GM23338 (cell line): ENCODE results near the gene MRM2. TPM values are rescaled to one million over a fixed set of nuclear protein-coding genes. Genes with fewer than 3 reads are reported as not detected.

Experiments
- ATAC-seq: fragments of 200-7000 bp; cut with Tn5 transposase; 3 replicates; pipeline ENCODE4 v1.9.1; 2020
- DNase-seq: peaks from one replicate; pipeline ENCODE4 v3.0.0-alpha.2; 2015; ENCODE audit warnings: low spot score
- H2AFZ ChIP-seq: fragments of 200-600 bp; sonication (generic); 2 replicates; pipeline ENCODE4 v1.8.0; 2016; ENCODE audit warnings: antibody characterized with exemption, mild to moderate bottlenecking, moderate library complexity
- H3F3A ChIP-seq: fragments of 200-600 bp; sonication (generic); replicated peaks from 2 replicates; pipeline ENCODE4 v1.8.0; 2017; ENCODE audit warnings: antibody characterized with exemption, mixed run types, low read depth
- H3K27ac ChIP-seq: fragments of 200-600 bp; sonication (generic); 2 replicates; pipeline ENCODE4 v1.6.1; 2016; ENCODE audit warnings: low read depth
- H3K27me3 ChIP-seq: fragments of 200-600 bp; sonication (generic); 2 replicates; pipeline ENCODE4 v1.8.0; 2016; ENCODE audit warnings: mild to moderate bottlenecking, mixed run types, moderate library complexity; ENCODE audit not compliant: insufficient read depth
- H3K36me3 ChIP-seq: fragments of 200-600 bp; sonication (generic); 2 replicates; pipeline ENCODE4 v1.8.0; 2016; ENCODE audit warnings: mild to moderate bottlenecking; ENCODE audit not compliant: insufficient read depth
- H3K4me1 ChIP-seq: fragments of 200-600 bp; sonication (generic); 2 replicates; pipeline ENCODE4 v1.8.0; 2016; ENCODE audit warnings: mild to moderate bottlenecking, moderate library complexity; ENCODE audit not compliant: insufficient read depth
- H3K4me2 ChIP-seq: fragments of 200-600 bp; sonication (generic); 2 replicates; pipeline ENCODE4 v1.7.1; 2017; ENCODE audit warnings: mixed run types
- H3K4me3 ChIP-seq: fragments of 200-600 bp; sonication (generic); 2 replicates; pipeline ENCODE4 v1.6.1; 2016; ENCODE audit warnings: mixed run types
- H3K79me2 ChIP-seq: fragments of 200-600 bp; sonication (generic); replicated peaks from 2 replicates; pipeline ENCODE4 v1.8.0; 2017; ENCODE audit warnings: mild to moderate bottlenecking; ENCODE audit not compliant: insufficient read depth
- H3K9me2 ChIP-seq: fragments of 200-600 bp; sonication (generic); 2 replicates; pipeline ENCODE4 v1.8.0; 2017; ENCODE audit not compliant: insufficient read depth
- H4K20me1 ChIP-seq: fragments of 200-600 bp; sonication (generic); replicated peaks from 2 replicates; pipeline ENCODE4 v1.8.0; 2017; ENCODE audit warnings: mild to moderate bottlenecking; ENCODE audit not compliant: insufficient read depth
- H3K27ac Mint-ChIP-seq: 2 replicates; pipeline ENCODE4 v1.8.0; 2020; ENCODE audit warnings: inconsistent platforms, mild to moderate bottlenecking, moderate library complexity, mixed read lengths
- H3K27me3 Mint-ChIP-seq: 3 replicates; pipeline ENCODE4 v1.8.0; 2022; ENCODE audit warnings: low read depth, mild to moderate bottlenecking, moderate library complexity, mixed read lengths, inconsistent platforms; ENCODE audit not compliant: insufficient read depth, poor library complexity
- H3K36me3 Mint-ChIP-seq: 3 replicates; pipeline ENCODE4 v1.8.0; 2021; ENCODE audit warnings: low read depth, mild to moderate bottlenecking, inconsistent platforms, moderate library complexity, mixed read lengths
- H3K4me1 Mint-ChIP-seq: 3 replicates; pipeline ENCODE4 v1.8.0; 2020; ENCODE audit warnings: mild to moderate bottlenecking, inconsistent platforms, mixed read lengths
- H3K4me3 Mint-ChIP-seq: 3 replicates; pipeline ENCODE4 v1.8.0; 2021; ENCODE audit warnings: moderate library complexity, mild to moderate bottlenecking, inconsistent platforms, mixed read lengths
- H3K9me3 Mint-ChIP-seq: 3 replicates; pipeline ENCODE4 v1.8.0; 2020; ENCODE audit warnings: moderate library complexity, mild to moderate bottlenecking, inconsistent platforms, mixed read lengths
- CREB1 ChIP-seq: fragments of 250-450 bp; sonication (Bioruptor Pico); IDR thresholded peaks from 2 replicates; pipeline ENCODE4 v1.5.0; 2020; ENCODE audit warnings: low read depth, mild to moderate bottlenecking, moderate library complexity
- ETS1 ChIP-seq: IDR thresholded peaks from 2 replicates; pipeline ENCODE4 v1.6.1; 2016; ENCODE audit warnings: antibody characterized with exemption
- EZH2 ChIP-seq: fragments of 200-600 bp; sonication (generic); IDR thresholded peaks from one replicate; pipeline ENCODE4 v1.8.0; 2017; ENCODE audit warnings: antibody characterized with exemption, mild to moderate bottlenecking, low read depth; ENCODE audit not compliant: unreplicated experiment
- JUNB ChIP-seq: IDR thresholded peaks from one replicate; pipeline ENCODE4 v1.6.1; 2016; ENCODE audit warnings: antibody characterized with exemption; ENCODE audit not compliant: unreplicated experiment
- NANOG ChIP-seq: IDR thresholded peaks from 2 replicates; pipeline ENCODE4 v1.6.1; 2016; ENCODE audit warnings: antibody characterized with exemption, borderline replicate concordance
- POLR2AphosphoS5 ChIP-seq: IDR thresholded peaks from 2 replicates; pipeline ENCODE4 v1.6.1; 2016; ENCODE audit warnings: antibody characterized with exemption, low read depth
- STAT1 ChIP-seq: IDR thresholded peaks from one replicate; pipeline ENCODE4 v1.6.1; 2016; ENCODE audit warnings: antibody characterized with exemption; ENCODE audit not compliant: unreplicated experiment
- ZNF114 ChIP-seq: fragments of 250-450 bp; sonication (Bioruptor Pico); IDR thresholded peaks from 2 replicates; pipeline ENCODE4 v1.5.0; 2020; ENCODE audit warnings: mild to moderate bottlenecking, moderate library complexity
- ZNF331 ChIP-seq: fragments of 250-450 bp; sonication (Bioruptor Pico); IDR thresholded peaks from 2 replicates; pipeline ENCODE4 v1.5.0; 2020; ENCODE audit warnings: low read depth, mild to moderate bottlenecking, moderate library complexity
- polyA plus RNA-seq: library from polyadenylated mRNA; unstranded; fragments of >200 nt; fragmentation: Nextera tagmentation; extraction: Ambion mirVana; gene quantifications from 2 replicates; pipeline ENCODE4 v1.2.1, GENCODE V29; 2016
- total RNA-seq: library from RNA; depleted of rRNA; stranded (reverse); fragments of >200 nt; shearing (Covaris generic); gene quantifications from 2 replicates; pipeline ENCODE4 v1.2.3, GENCODE V29; 2014
- TF ChIP-seq, protein P1 (sequence below): IDR thresholded peaks from one replicate; pipeline ENCODE4 v1.6.1; 2018; ENCODE audit warnings: antibody characterized with exemption; ENCODE audit not compliant: unreplicated experiment
- TF ChIP-seq, protein P2 (sequence below): fragments of 250-450 bp; sonication (Bioruptor Pico); IDR thresholded peaks from 2 replicates; pipeline ENCODE4 v1.5.0; 2020; ENCODE audit warnings: mild to moderate bottlenecking, moderate library complexity

MRM2 gene
- total and polyA plus RNA-seq, 2 experiments from 2014 or later: 30.0 to 37.8 TPM

DNA sequence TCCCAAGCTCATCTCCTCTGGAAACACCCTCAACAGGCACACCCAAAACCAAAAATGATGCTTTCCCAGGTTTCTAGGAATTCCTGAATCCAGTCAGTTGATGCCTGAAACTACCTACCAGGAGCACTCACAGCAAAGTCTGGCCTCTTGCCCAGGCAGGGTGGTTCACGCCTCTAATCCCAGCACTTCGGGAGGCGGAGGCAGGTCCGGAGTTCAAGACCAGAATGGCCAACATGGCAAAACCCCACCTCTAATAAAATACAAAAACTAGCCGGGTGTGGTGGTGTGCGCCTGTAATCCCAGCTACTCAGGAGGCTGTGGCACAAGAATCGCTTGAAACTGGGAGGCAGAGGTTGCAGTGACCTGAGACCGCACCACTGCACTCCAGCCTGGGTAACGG lies 11.1 kb downstream of the MRM2 start (continued):
- TF ChIP-seq, protein P1, sequence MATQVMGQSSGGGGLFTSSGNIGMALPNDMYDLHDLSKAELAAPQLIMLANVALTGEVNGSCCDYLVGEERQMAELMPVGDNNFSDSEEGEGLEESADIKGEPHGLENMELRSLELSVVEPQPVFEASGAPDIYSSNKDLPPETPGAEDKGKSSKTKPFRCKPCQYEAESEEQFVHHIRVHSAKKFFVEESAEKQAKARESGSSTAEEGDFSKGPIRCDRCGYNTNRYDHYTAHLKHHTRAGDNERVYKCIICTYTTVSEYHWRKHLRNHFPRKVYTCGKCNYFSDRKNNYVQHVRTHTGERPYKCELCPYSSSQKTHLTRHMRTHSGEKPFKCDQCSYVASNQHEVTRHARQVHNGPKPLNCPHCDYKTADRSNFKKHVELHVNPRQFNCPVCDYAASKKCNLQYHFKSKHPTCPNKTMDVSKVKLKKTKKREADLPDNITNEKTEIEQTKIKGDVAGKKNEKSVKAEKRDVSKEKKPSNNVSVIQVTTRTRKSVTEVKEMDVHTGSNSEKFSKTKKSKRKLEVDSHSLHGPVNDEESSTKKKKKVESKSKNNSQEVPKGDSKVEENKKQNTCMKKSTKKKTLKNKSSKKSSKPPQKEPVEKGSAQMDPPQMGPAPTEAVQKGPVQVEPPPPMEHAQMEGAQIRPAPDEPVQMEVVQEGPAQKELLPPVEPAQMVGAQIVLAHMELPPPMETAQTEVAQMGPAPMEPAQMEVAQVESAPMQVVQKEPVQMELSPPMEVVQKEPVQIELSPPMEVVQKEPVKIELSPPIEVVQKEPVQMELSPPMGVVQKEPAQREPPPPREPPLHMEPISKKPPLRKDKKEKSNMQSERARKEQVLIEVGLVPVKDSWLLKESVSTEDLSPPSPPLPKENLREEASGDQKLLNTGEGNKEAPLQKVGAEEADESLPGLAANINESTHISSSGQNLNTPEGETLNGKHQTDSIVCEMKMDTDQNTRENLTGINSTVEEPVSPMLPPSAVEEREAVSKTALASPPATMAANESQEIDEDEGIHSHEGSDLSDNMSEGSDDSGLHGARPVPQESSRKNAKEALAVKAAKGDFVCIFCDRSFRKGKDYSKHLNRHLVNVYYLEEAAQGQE: no peak
- TF ChIP-seq STAT1: no peak
- TF ChIP-seq ZNF114 (CRISPR knock-in tag): no peak
- TF ChIP-seq POLR2AphosphoS5: no peak
- no peak for TF ChIP-seq NANOG
- TF ChIP-seq EZH2: no peak
- TF ChIP-seq JUNB: no peak

GRCh38 chr7:2230226-2230625 lies 11.8 kb downstream of the MRM2 start:
- H3K27ac ChIP-seq: no peak overlapping the region
- no peak for DNase-seq
- H3K27ac Mint-ChIP-seq: no peak overlapping the region
- H3K4me1 Mint-ChIP-seq: peaks cover 12% of the 10 kb centered on the region
- H3K9me3 Mint-ChIP-seq: no peaks in the 10 kb centered on the region
- no peak for ATAC-seq
- H3F3A ChIP-seq: peaks cover 5% of the 10 kb centered on the region; the same call in 1 of the 2 replicates
- peaks cover 15% of the 10 kb centered on the region for H3K27me3 Mint-ChIP-seq
- H3K36me3 Mint-ChIP-seq: peaks cover 63% of the 10 kb centered on the region
- H3K9me2 ChIP-seq: no peaks in the 10 kb centered on the region
- H3K4me3 ChIP-seq: no peak overlapping the region
- no peaks in the 10 kb centered on the region for H3K27me3 ChIP-seq
- no peak overlapping the region for H3K4me3 Mint-ChIP-seq
- H3K36me3 ChIP-seq: peaks cover 11% of the 10 kb centered on the region
- H4K20me1 ChIP-seq: peaks cover 12% of the 10 kb centered on the region
- H3K79me2 ChIP-seq: peaks cover 67% of the 10 kb centered on the region
- H3K4me2 ChIP-seq: no peak overlapping the region
- H3K4me1 ChIP-seq: peaks cover 19% of the 10 kb centered on the region
- H2AFZ ChIP-seq: no peak overlapping the region
- TF ChIP-seq ZNF114 (CRISPR knock-in tag): no peak
- no peak for TF ChIP-seq NANOG
- TF ChIP-seq ETS1: no peak
- no peak for TF ChIP-seq CREB1 (CRISPR knock-in tag)
- no peak for TF ChIP-seq EZH2
- TF ChIP-seq, protein P2, sequence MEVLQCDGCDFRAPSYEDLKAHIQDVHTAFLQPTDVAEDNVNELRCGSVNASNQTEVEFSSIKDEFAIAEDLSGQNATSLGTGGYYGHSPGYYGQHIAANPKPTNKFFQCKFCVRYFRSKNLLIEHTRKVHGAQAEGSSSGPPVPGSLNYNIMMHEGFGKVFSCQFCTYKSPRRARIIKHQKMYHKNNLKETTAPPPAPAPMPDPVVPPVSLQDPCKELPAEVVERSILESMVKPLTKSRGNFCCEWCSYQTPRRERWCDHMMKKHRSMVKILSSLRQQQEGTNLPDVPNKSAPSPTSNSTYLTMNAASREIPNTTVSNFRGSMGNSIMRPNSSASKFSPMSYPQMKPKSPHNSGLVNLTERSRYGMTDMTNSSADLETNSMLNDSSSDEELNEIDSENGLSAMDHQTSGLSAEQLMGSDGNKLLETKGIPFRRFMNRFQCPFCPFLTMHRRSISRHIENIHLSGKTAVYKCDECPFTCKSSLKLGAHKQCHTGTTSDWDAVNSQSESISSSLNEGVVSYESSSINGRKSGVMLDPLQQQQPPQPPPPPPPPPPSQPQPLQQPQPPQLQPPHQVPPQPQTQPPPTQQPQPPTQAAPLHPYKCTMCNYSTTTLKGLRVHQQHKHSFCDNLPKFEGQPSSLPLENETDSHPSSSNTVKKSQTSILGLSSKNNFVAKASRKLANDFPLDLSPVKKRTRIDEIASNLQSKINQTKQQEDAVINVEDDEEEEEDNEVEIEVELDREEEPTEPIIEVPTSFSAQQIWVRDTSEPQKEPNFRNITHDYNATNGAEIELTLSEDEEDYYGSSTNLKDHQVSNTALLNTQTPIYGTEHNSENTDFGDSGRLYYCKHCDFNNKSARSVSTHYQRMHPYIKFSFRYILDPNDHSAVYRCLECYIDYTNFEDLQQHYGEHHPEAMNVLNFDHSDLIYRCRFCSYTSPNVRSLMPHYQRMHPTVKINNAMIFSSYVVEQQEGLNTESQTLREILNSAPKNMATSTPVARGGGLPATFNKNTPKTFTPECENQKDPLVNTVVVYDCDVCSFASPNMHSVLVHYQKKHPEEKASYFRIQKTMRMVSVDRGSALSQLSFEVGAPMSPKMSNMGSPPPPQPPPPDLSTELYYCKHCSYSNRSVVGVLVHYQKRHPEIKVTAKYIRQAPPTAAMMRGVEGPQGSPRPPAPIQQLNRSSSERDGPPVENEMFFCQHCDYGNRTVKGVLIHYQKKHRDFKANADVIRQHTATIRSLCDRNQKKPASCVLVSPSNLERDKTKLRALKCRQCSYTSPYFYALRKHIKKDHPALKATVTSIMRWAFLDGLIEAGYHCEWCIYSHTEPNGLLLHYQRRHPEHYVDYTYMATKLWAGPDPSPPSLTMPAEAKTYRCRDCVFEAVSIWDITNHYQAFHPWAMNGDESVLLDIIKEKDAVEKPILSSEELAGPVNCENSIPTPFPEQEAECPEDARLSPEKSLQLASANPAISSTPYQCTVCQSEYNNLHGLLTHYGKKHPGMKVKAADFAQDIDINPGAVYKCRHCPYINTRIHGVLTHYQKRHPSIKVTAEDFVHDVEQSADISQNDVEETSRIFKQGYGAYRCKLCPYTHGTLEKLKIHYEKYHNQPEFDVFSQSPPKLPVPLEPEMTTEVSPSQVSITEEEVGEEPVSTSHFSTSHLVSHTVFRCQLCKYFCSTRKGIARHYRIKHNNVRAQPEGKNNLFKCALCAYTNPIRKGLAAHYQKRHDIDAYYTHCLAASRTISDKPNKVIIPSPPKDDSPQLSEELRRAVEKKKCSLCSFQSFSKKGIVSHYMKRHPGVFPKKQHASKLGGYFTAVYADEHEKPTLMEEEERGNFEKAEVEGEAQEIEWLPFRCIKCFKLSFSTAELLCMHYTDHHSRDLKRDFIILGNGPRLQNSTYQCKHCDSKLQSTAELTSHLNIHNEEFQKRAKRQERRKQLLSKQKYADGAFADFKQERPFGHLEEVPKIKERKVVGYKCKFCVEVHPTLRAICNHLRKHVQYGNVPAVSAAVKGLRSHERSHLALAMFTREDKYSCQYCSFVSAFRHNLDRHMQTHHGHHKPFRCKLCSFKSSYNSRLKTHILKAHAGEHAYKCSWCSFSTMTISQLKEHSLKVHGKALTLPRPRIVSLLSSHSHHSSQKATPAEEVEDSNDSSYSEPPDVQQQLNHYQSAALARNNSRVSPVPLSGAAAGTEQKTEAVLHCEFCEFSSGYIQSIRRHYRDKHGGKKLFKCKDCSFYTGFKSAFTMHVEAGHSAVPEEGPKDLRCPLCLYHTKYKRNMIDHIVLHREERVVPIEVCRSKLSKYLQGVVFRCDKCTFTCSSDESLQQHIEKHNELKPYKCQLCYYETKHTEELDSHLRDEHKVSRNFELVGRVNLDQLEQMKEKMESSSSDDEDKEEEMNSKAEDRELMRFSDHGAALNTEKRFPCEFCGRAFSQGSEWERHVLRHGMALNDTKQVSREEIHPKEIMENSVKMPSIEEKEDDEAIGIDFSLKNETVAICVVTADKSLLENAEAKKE (CRISPR knock-in tag): no peak
- TF ChIP-seq ZNF331 (CRISPR knock-in tag): no peak
- TF ChIP-seq, protein P1: no peak
